PFSK-1 (cell line): ENCODE measurements around the gene ZMAT5.

Experiments used
- POLR2AphosphoS5 ChIP-seq: IDR thresholded peaks from 2 replicates; pipeline ENCODE4 v1.6.1; 2012; ENCODE audit warnings: low read depth, mild to moderate bottlenecking, control low read depth, low read length, moderate library complexity
- SIN3A ChIP-seq: IDR thresholded peaks from 2 replicates; pipeline ENCODE4 v1.6.1; 2012; ENCODE audit warnings: mild to moderate bottlenecking, low read length, moderate library complexity, borderline replicate concordance; ENCODE audit not compliant: insufficient read depth
- TAF1 ChIP-seq: IDR thresholded peaks from 2 replicates; pipeline ENCODE4 v1.6.1; 2012; ENCODE audit warnings: low read length, control low read depth, borderline replicate concordance; ENCODE audit not compliant: insufficient read depth
- TF ChIP-seq, protein P1 (sequence below), 2 experiments: IDR thresholded peaks; 2 replicates each; pipeline versions ENCODE4 v1.6.1 to v1.8.0; 2011 to 2012; ENCODE audit warnings: low read depth in 2 of 2, low read length in 2 of 2, control low read depth in 1 of 2, inconsistent platforms in 1 of 2, mild to moderate bottlenecking in 1 of 2, moderate library complexity in 1 of 2; ENCODE audit not compliant: insufficient read depth in 1 of 2

DNA sequence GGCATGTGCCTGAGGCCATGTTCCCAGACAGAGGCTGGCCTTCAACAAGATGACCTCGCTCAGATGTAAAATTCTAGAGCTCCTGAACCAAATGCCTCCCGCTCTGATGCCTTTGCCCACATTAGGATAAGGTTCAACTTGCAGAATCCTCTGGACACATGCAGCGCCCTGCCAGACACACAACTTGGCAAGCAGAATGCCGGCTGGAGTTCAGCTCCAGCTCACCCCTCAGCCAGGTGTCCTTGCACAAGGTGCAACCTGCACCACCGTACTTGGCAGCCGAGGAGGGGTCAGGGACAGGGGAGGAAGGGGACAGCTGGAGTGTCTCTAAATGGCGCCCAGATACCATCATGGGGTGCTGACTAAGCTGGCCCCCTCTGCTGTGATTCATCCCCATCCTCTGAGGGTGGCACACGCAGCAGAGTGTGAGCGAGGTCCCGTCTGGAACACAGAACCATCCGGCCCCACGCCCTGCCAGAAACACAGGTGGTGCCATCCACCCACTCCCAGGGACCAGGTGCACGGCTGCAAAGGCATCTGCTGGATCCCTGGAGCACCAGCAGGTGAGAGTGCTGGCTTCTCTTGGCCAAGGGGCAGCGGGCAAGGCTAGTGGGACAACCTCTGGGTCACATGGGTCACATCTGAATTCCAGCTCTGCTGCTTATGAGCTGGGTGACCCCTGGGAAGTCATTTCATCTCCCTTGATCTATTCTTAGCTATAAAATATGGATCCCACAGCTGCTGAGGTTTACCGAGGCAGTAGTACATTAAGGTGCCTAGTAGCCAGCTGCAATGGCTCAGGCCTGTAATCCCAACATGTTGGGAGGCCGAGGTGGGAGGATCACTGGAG lies 12.8 kb downstream of the ZMAT5 start:
- TF ChIP-seq TAF1 (no peak), POLR2AphosphoS5 (no peak), SIN3A (no peak)
- TF ChIP-seq, protein P1, sequence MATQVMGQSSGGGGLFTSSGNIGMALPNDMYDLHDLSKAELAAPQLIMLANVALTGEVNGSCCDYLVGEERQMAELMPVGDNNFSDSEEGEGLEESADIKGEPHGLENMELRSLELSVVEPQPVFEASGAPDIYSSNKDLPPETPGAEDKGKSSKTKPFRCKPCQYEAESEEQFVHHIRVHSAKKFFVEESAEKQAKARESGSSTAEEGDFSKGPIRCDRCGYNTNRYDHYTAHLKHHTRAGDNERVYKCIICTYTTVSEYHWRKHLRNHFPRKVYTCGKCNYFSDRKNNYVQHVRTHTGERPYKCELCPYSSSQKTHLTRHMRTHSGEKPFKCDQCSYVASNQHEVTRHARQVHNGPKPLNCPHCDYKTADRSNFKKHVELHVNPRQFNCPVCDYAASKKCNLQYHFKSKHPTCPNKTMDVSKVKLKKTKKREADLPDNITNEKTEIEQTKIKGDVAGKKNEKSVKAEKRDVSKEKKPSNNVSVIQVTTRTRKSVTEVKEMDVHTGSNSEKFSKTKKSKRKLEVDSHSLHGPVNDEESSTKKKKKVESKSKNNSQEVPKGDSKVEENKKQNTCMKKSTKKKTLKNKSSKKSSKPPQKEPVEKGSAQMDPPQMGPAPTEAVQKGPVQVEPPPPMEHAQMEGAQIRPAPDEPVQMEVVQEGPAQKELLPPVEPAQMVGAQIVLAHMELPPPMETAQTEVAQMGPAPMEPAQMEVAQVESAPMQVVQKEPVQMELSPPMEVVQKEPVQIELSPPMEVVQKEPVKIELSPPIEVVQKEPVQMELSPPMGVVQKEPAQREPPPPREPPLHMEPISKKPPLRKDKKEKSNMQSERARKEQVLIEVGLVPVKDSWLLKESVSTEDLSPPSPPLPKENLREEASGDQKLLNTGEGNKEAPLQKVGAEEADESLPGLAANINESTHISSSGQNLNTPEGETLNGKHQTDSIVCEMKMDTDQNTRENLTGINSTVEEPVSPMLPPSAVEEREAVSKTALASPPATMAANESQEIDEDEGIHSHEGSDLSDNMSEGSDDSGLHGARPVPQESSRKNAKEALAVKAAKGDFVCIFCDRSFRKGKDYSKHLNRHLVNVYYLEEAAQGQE (IDR thresholded peaks at IDR 0.05; ENCODE audit: insufficient read depth in 1 of 2, low read depth in 2 of 2, low read length in 2 of 2): no peak
